ENCODE results near the gene COL19A1.

GRCh38 chr6:69980624-69981023 lies 114.3 kb downstream of the COL19A1 start:
- TF ChIP-seq CTCF (IDR thresholded peaks at IDR 0.05; ENCODE audit: insufficient read depth, low read length, poor library complexity, severe bottlenecking) (no peak), EZH2phosphoT487 (conservative IDR thresholded peaks at IDR 0.05; ENCODE audit: low read length) (no peak)

Measured in SU-DHL-6 (cell line).